ENCODE data around the gene SMIM7. TPM values are rescaled to one million over a fixed set of nuclear protein-coding genes. Genes with fewer than 3 reads are reported as not detected.

The SMIM7 gene
- total RNA-seq, 1 donor from 2014 or later: 75.3 TPM

DNA sequence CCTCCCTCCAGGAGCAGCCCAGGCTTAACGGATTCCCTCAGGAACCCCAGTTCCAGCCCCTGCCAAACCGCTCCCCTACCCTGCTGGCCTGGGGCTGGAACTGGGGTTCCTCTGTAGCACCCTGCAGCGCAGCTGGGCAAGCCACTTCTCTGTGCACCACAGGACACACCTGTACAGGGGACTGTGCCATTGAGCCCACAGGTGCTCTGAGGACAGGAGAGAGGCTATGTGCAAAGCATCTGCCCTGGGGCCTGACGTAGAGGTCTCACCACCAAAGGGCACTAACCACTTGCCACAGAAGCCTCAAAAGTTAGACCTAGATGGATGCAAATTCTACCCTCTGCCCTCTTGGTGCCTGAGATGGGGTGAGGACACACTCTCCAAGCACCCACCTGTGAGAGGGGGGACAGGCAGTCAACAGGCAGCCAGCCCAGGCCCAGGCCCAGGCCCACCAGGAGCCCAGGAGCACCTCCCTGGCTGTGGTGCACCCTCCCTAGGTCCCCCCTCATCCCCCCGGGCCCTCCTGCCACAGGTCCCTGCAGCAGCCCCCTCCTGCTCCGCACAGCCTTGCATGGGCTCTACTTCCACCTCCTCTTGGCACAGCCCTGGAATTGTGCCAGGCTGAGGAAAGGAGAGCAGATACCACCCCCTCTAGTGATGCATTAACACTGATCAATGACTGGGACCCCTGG, 60.1 kb downstream of the SMIM7 start:
- no peak for DNase-seq (ENCODE audit: low read depth)
- no peak for FAIRE-seq
- Histone ChIP-seq H3K36me3 (ENCODE audit: control insufficient read depth, insufficient read depth, low read length) (no peaks in the 10 kb centered on the region), H3K27me3 (ENCODE audit: control insufficient read depth, insufficient read depth, low read length) (no peaks in the 10 kb centered on the region), H3K4me3 (ENCODE audit: low read depth, low read length) (no peak overlapping the region)
- TF ChIP-seq, protein P1, sequence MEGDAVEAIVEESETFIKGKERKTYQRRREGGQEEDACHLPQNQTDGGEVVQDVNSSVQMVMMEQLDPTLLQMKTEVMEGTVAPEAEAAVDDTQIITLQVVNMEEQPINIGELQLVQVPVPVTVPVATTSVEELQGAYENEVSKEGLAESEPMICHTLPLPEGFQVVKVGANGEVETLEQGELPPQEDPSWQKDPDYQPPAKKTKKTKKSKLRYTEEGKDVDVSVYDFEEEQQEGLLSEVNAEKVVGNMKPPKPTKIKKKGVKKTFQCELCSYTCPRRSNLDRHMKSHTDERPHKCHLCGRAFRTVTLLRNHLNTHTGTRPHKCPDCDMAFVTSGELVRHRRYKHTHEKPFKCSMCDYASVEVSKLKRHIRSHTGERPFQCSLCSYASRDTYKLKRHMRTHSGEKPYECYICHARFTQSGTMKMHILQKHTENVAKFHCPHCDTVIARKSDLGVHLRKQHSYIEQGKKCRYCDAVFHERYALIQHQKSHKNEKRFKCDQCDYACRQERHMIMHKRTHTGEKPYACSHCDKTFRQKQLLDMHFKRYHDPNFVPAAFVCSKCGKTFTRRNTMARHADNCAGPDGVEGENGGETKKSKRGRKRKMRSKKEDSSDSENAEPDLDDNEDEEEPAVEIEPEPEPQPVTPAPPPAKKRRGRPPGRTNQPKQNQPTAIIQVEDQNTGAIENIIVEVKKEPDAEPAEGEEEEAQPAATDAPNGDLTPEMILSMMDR (IDR thresholded peaks at IDR 0.05; ENCODE audit: insufficient read depth, low read length, severe bottlenecking): no peak

DNA sequence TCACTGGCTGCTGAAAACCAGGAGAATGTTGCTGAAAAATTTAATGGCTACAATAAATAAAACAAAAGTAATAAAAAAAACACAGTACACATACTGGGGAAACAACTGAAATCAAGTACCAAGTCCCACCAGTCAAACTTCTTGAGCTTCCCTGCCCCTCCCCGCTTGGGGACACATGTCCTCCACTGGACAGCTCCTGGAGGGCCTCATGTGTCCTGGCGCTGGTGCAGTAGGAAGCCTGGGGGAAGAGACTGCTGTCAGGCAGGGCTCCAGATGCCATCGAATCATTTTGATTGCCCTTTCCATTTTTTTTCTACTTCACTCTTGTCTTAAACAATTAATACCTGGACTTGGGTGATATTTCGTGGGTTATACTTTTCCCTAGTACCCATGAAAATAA, 61.1 kb downstream of the SMIM7 start:
- Histone ChIP-seq H3K4me3 (ENCODE audit: low read depth, low read length) (no peak overlapping the region), H3K36me3 (ENCODE audit: control insufficient read depth, insufficient read depth, low read length) (no peaks in the 10 kb centered on the region), H3K27me3 (ENCODE audit: control insufficient read depth, insufficient read depth, low read length) (no peaks in the 10 kb centered on the region)
- TF ChIP-seq, protein P1 (IDR thresholded peaks at IDR 0.05; ENCODE audit: insufficient read depth, low read length, severe bottlenecking): no peak
- FAIRE-seq (no peak), DNase-seq (ENCODE audit: low read depth) (no peak)

DNA sequence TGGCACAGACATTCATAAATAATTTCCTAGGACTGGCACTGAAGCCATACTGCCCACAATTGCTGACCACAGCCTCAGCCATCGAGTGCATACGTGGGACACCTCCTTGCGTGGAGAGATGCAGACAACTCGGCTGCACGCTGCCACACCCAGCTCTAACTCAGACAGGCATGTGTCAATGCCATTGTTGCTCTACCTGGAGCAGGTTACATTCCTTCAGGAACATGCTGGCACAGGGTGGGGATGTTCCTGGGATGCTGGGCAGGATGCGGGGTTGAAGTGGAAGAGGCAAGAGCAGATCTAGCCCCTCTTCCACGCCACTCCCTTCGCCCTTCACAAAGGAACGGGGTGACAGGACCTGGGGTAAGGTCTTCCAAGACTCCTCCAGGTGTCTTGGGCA, 63.5 kb downstream of the SMIM7 start:
- Histone ChIP-seq H3K27me3 (ENCODE audit: control insufficient read depth, insufficient read depth, low read length) (no peaks in the 10 kb centered on the region), H3K4me3 (ENCODE audit: low read depth, low read length) (no peak overlapping the region), H3K36me3 (ENCODE audit: control insufficient read depth, insufficient read depth, low read length) (no peaks in the 10 kb centered on the region)
- DNase-seq (ENCODE audit: low read depth): no peak
- FAIRE-seq: no peak
- TF ChIP-seq, protein P1 (IDR thresholded peaks at IDR 0.05; ENCODE audit: insufficient read depth, low read length, severe bottlenecking): no peak

Other genes with a start within 250 kb of the SMIM7 start
- gene EPS15L1, start 188.2 kb downstream of the SMIM7 start, total RNA-seq: 11.1 and 14.3 TPM in 2 replicates
- 0.26 and 0.51 TPM in 2 replicates for gene CALR3, start 164.0 kb downstream of the SMIM7 start, total RNA-seq
- 0.77 and 1.1 TPM in 2 replicates for gene C19orf44, start 163.8 kb downstream of the SMIM7 start, total RNA-seq
- gene CHERP, start 117.7 kb downstream of the SMIM7 start, total RNA-seq: 2.4 and 5.8 TPM in 2 replicates
- 24.7 and 26.1 TPM in 2 replicates for gene SLC35E1, start 87.7 kb downstream of the SMIM7 start, total RNA-seq
- gene MED26, start 31.9 kb downstream of the SMIM7 start, total RNA-seq: 2.9 and 6.0 TPM in 2 replicates
- gene TMEM38A, start 995 bp upstream of the SMIM7 start, total RNA-seq: 4.7 and 10.0 TPM in 2 replicates
- under 0.01 and 0.13 TPM in 2 replicates for gene NWD1, start 59.7 kb upstream of the SMIM7 start, total RNA-seq
- 18.4 and 28.8 TPM in 2 replicates for gene SIN3B, start 169.3 kb upstream of the SMIM7 start, total RNA-seq
- gene F2RL3, start 228.9 kb upstream of the SMIM7 start, total RNA-seq: under 0.01 TPM in 1 of 2 replicates, not detected in the other

All from bronchial epithelial cell (primary cell).